H54 (cell line): ENCODE data around the gene SDK1.
"Not testable (repeated sequence)": the region's sequence is repeated elsewhere in the genome, so short reads cannot be mapped to it uniquely, and the experiment has no call there.

Source experiments
- DNase-seq: peaks from one replicate; pipeline ENCODE4 v3.0.0; 2011; ENCODE audit warnings: low spot score, mixed read lengths; ENCODE audit not compliant: insufficient read length
- FAIRE-seq: peaks from 3 replicates; lab custom pipeline; 2011; peaks lifted over from hg19 to GRCh38; lab: Jason Lieb, UNC
- POLR2A ChIP-seq: IDR thresholded peaks from 2 replicates; pipeline ENCODE4 v1.6.1; 2011; ENCODE audit warnings: low read depth, mild to moderate bottlenecking, low read length

The SDK1 gene

GRCh38 chr7:3924277-3924676 is 623.2 kb downstream of the SDK1 start:
- DNase-seq (no peak), FAIRE-seq (no peak)
- no peak for TF ChIP-seq POLR2A

- no peak for FAIRE-seq
- no peak for TF ChIP-seq POLR2A
- no peak for DNase-seq
These were observed 626.5 kb downstream of the SDK1 start for GRCh38 chr7:3927446-3928110.

GRCh38 chr7:3928727-3929515 is 627.9 kb downstream of the SDK1 start:
- DNase-seq (no peak), FAIRE-seq (no peak)
- TF ChIP-seq POLR2A, result no peak

GRCh38 chr7:3931843-3932242 is 630.8 kb downstream of the SDK1 start:
- DNase-seq (no peak), FAIRE-seq (no peak)
- no peak for TF ChIP-seq POLR2A

GRCh38 chr7:3937146-3937545 is 636.1 kb downstream of the SDK1 start:
- DNase-seq (no peak), FAIRE-seq (no peak)
- TF ChIP-seq POLR2A, result no peak

GRCh38 chr7:3937605-3938004 is 636.6 kb downstream of the SDK1 start:
- no peak for TF ChIP-seq POLR2A
- DNase-seq (no peak), FAIRE-seq (no peak)

GRCh38 chr7:3941706-3942105 is 640.7 kb downstream of the SDK1 start:
- FAIRE-seq, DNase-seq: not testable (repeated sequence)

- FAIRE-seq (no peak), DNase-seq (no peak)
- no peak for TF ChIP-seq POLR2A
These were observed 641.2 kb downstream of the SDK1 start for GRCh38 chr7:3942276-3942675.

- DNase-seq (no peak), FAIRE-seq (no peak)
- TF ChIP-seq POLR2A, result no peak
These were observed 642.0 kb downstream of the SDK1 start for GRCh38 chr7:3942816-3943745.

- FAIRE-seq (no peak), DNase-seq (no peak)
- no peak for TF ChIP-seq POLR2A
These were observed 642.9 kb downstream of the SDK1 start for GRCh38 chr7:3943779-3944520.

- no peak for DNase-seq
- no peak for TF ChIP-seq POLR2A
- FAIRE-seq, result no peak
These were observed 648.2 kb downstream of the SDK1 start for GRCh38 chr7:3949242-3949640.

- FAIRE-seq (no peak), DNase-seq (no peak)
- TF ChIP-seq POLR2A, result no peak
These were observed 649.2 kb downstream of the SDK1 start for GRCh38 chr7:3950249-3950648.

- TF ChIP-seq POLR2A, result no peak
- no peak for FAIRE-seq
- DNase-seq, result no peak
These were observed 650.4 kb downstream of the SDK1 start for GRCh38 chr7:3951316-3952055.
